H9 (cell line): ENCODE data around the gene TMEM245. TPM values are rescaled to one million over a fixed set of nuclear protein-coding genes. Genes with fewer than 3 reads are reported as not detected.

Source experiments
- DNase-seq: peaks from one replicate; pipeline ENCODE4 v3.0.0-alpha.2; 2017
- H2AFZ ChIP-seq: one replicate; pipeline ENCODE4 v1.6.1; 2013; ENCODE audit warnings: mild to moderate bottlenecking, low read length, control low read depth, moderate library complexity
- H2AK5ac ChIP-seq: 2 replicates; pipeline ENCODE4 v1.6.1; 2013; ENCODE audit warnings: low read length, control low read depth, mixed read lengths; ENCODE audit not compliant: insufficient read length
- H2BK120ac ChIP-seq: one replicate; pipeline ENCODE4 v1.6.1; 2013; ENCODE audit warnings: low read depth, mild to moderate bottlenecking, low read length, control low read depth, inconsistent platforms; ENCODE audit not compliant: poor library complexity, severe bottlenecking
- H2BK12ac ChIP-seq: 2 replicates; pipeline ENCODE4 v1.6.1; 2013; ENCODE audit warnings: low read length, control low read depth, mixed read lengths, low read depth; ENCODE audit not compliant: insufficient read length
- H2BK15ac ChIP-seq: 2 replicates; pipeline ENCODE4 v1.6.1; 2013; ENCODE audit warnings: low read depth, low read length, control low read depth
- H2BK20ac ChIP-seq: one replicate; pipeline ENCODE4 v1.6.1; 2013; ENCODE audit warnings: low read depth, mild to moderate bottlenecking, low read length, control low read depth, inconsistent platforms; ENCODE audit not compliant: poor library complexity, severe bottlenecking
- H2BK5ac ChIP-seq: 2 replicates; pipeline ENCODE4 v1.6.1; 2013; ENCODE audit warnings: low read length, control low read depth, mixed read lengths; ENCODE audit not compliant: insufficient read length
- H3K14ac ChIP-seq: 2 replicates; pipeline ENCODE4 v1.6.1; 2013; ENCODE audit warnings: low read length, control low read depth; ENCODE audit not compliant: insufficient read depth
- H3K18ac ChIP-seq: 2 replicates; pipeline ENCODE4 v1.6.1; 2013; ENCODE audit warnings: low read depth, mild to moderate bottlenecking, mixed read lengths, low read length, control low read depth; ENCODE audit not compliant: insufficient read length
- H3K23ac ChIP-seq: 2 replicates; pipeline ENCODE4 v1.6.1; 2013; ENCODE audit warnings: low read length, control low read depth, mixed read lengths, low read depth; ENCODE audit not compliant: insufficient read length
- H3K23me2 ChIP-seq: 2 replicates; pipeline ENCODE4 v1.6.1; 2013; ENCODE audit warnings: low read depth, mild to moderate bottlenecking, mixed read lengths, low read length, control low read depth; ENCODE audit not compliant: insufficient read length, poor library complexity, severe bottlenecking
- H3K27ac ChIP-seq: 2 replicates; pipeline ENCODE4 v1.5.1; 2013; ENCODE audit warnings: low read length, control low read depth, mixed read lengths, low read depth; ENCODE audit not compliant: insufficient read length
- H3K27me3 ChIP-seq: 2 replicates; pipeline ENCODE4 v1.6.1; 2013; ENCODE audit warnings: low read length, control low read depth, inconsistent platforms; ENCODE audit not compliant: insufficient read depth
- H3K4ac ChIP-seq: 2 replicates; pipeline ENCODE4 v1.6.1; 2013; ENCODE audit warnings: low read depth, mild to moderate bottlenecking, control low read depth, inconsistent platforms, low read length, moderate library complexity
- H3K4me1 ChIP-seq: 2 replicates; pipeline ENCODE4 v1.6.1; 2013; ENCODE audit warnings: low read length, control low read depth, inconsistent platforms; ENCODE audit not compliant: insufficient read depth
- H3K4me2 ChIP-seq: 2 replicates; pipeline ENCODE4 v1.6.1; 2013; ENCODE audit warnings: low read length, control low read depth, mixed read lengths; ENCODE audit not compliant: insufficient read length, insufficient read depth
- H3K56ac ChIP-seq: 2 replicates; pipeline ENCODE4 v1.6.1; 2013; ENCODE audit warnings: low read depth, mild to moderate bottlenecking, mixed read lengths, low read length, control low read depth; ENCODE audit not compliant: insufficient read length
- H3K79me1 ChIP-seq: 2 replicates; pipeline ENCODE4 v1.6.1; 2013; ENCODE audit warnings: low read depth, mild to moderate bottlenecking, moderate library complexity, low read length, control low read depth, inconsistent platforms; ENCODE audit not compliant: insufficient read depth, poor library complexity, severe bottlenecking
- H3K79me2 ChIP-seq: 2 replicates; pipeline ENCODE4 v1.6.1; 2013; ENCODE audit warnings: low read length, control low read depth, inconsistent platforms; ENCODE audit not compliant: insufficient read depth
- H3K9ac ChIP-seq: 2 replicates; pipeline ENCODE4 v1.6.1; 2013; ENCODE audit warnings: low read length, control low read depth, mixed read lengths; ENCODE audit not compliant: insufficient read length; ENCODE audit errors: extremely low read depth
- H3K9me3 ChIP-seq: one replicate; pipeline ENCODE4 v1.6.1; 2013; ENCODE audit warnings: low read depth, low read length, inconsistent platforms; ENCODE audit not compliant: control insufficient read depth
- H3T11ph ChIP-seq: one replicate; pipeline ENCODE4 v1.6.1; 2013; ENCODE audit warnings: mild to moderate bottlenecking, low read length, control low read depth, inconsistent platforms
- H4K20me1 ChIP-seq: one replicate; pipeline ENCODE4 v1.6.1; 2013; ENCODE audit not compliant: control insufficient read depth, insufficient read length, insufficient read depth
- H4K5ac ChIP-seq: 2 replicates; pipeline ENCODE4 v1.6.1; 2013; ENCODE audit warnings: low read depth, mild to moderate bottlenecking, mixed read lengths, low read length, control low read depth; ENCODE audit not compliant: insufficient read length
- H4K8ac ChIP-seq: replicated peaks from 2 replicates; pipeline ENCODE4 v1.6.1; 2013; ENCODE audit warnings: low read length, control low read depth, mixed read lengths, low read depth; ENCODE audit not compliant: insufficient read length
- H4K91ac ChIP-seq: 2 replicates; pipeline ENCODE4 v1.6.1; 2013; ENCODE audit warnings: low read depth, mild to moderate bottlenecking, moderate library complexity, mixed read lengths, low read length, control low read depth; ENCODE audit not compliant: insufficient read length
- H3K27ac Mint-ChIP-seq, 3 experiments: 2 replicates in 2 of 3; 3 replicates in 1 of 3; pipeline ENCODE4 v1.8.0; 2020 to 2021; ENCODE audit warnings: mixed read lengths in 3 of 3, mild to moderate bottlenecking in 1 of 3, moderate library complexity in 1 of 3
- H3K27me3 Mint-ChIP-seq: 2 replicates; pipeline ENCODE4 v1.8.0; 2021; ENCODE audit warnings: low read depth, mild to moderate bottlenecking, moderate library complexity, mixed read lengths
- H3K36me3 Mint-ChIP-seq, 3 experiments: 2 replicates in 2 of 3; 3 replicates in 1 of 3; pipeline ENCODE4 v1.8.0; 2020 to 2021; ENCODE audit warnings: low read depth in 3 of 3, mixed read lengths in 3 of 3; ENCODE audit not compliant: insufficient read depth in 1 of 3
- H3K4me1 Mint-ChIP-seq, 2 experiments: 2 replicates each; pipeline ENCODE4 v1.8.0; 2020; ENCODE audit warnings: mixed read lengths in 2 of 2
- H3K4me3 Mint-ChIP-seq, 2 experiments: 2 replicates in 1 of 2; 3 replicates in 1 of 2; pipeline ENCODE4 v1.8.0; 2020 to 2021; ENCODE audit warnings: mild to moderate bottlenecking in 2 of 2, mixed read lengths in 2 of 2, moderate library complexity in 1 of 2
- H3K9me3 Mint-ChIP-seq, 2 experiments: 2 replicates in 1 of 2; 3 replicates in 1 of 2; pipeline ENCODE4 v1.8.0; 2020; ENCODE audit warnings: mild to moderate bottlenecking in 2 of 2, mixed read lengths in 2 of 2, moderate library complexity in 1 of 2
- WGBS: extraction: QIAGEN DNeasy Blood & Tissue Kit; methylation state at CpG from one replicate; pipeline ENCODE4 v1.1.7; 2013; ENCODE audit warnings: missing lambda C conversion rate, low lambda C conversion rate, mixed read lengths; ENCODE audit not compliant: insufficient read length; ENCODE audit errors: extremely low coverage; 5-methylcytosine and 5-hydroxymethylcytosine counted together
- total RNA-seq: library from RNA; stranded (reverse); gene quantifications from 2 replicates; pipeline ENCODE4 v1.2.1, GENCODE V29; 2021
- TF ChIP-seq, protein P1 (sequence below): fragments of 200-600 bp; sonication (generic); conservative IDR thresholded peaks from 3 replicates; pipeline ENCODE4 v1.8.0; 2021; ENCODE audit warnings: antibody characterized with exemption, mild to moderate bottlenecking

Gene TMEM245
- total RNA-seq, 1 experiment from 2014 or later: 37.9 TPM

- no peak overlapping the region for H2BK20ac ChIP-seq
- H2AFZ ChIP-seq: no peak overlapping the region
- H3K9me3 ChIP-seq: no peaks in the 10 kb centered on the region
- Mint-ChIP-seq H3K27ac (no peak overlapping the region), H3K27me3 (peaks cover 55% of the 10 kb centered on the region), H3K36me3 (peaks cover 0 to 15% (median 2%) of the 10 kb centered on the region in 3 experiments; a peak in 5 of 7 replicates), H3K4me3 (peak overlapping the region; percentile 71 to 83), H3K9me3 (peaks cover 8 to 10% of the 10 kb centered on the region in 2 experiments; a peak in 4 of 5 replicates), H3K4me1 (peaks cover 9 to 18% of the 10 kb centered on the region in 2 experiments)
- H3K9ac ChIP-seq: no peak overlapping the region
- no peaks in the 10 kb centered on the region for H3K4me1 ChIP-seq
- H3K18ac ChIP-seq: no peak overlapping the region
- H3K23me2 ChIP-seq: no peaks in the 10 kb centered on the region
- H4K20me1 ChIP-seq: no peaks in the 10 kb centered on the region
- no peak overlapping the region for H2AK5ac ChIP-seq
- no CpG with 5 or more reads among the region's 5 CpGs for WGBS
- H3K79me2 ChIP-seq: no peaks in the 10 kb centered on the region
- H3K27ac ChIP-seq: no peak overlapping the region
- H3K79me1 ChIP-seq: no peaks in the 10 kb centered on the region
- no peaks in the 10 kb centered on the region; the same call in 1 of the 2 replicates for H3K27me3 ChIP-seq
- TF ChIP-seq, protein P1, sequence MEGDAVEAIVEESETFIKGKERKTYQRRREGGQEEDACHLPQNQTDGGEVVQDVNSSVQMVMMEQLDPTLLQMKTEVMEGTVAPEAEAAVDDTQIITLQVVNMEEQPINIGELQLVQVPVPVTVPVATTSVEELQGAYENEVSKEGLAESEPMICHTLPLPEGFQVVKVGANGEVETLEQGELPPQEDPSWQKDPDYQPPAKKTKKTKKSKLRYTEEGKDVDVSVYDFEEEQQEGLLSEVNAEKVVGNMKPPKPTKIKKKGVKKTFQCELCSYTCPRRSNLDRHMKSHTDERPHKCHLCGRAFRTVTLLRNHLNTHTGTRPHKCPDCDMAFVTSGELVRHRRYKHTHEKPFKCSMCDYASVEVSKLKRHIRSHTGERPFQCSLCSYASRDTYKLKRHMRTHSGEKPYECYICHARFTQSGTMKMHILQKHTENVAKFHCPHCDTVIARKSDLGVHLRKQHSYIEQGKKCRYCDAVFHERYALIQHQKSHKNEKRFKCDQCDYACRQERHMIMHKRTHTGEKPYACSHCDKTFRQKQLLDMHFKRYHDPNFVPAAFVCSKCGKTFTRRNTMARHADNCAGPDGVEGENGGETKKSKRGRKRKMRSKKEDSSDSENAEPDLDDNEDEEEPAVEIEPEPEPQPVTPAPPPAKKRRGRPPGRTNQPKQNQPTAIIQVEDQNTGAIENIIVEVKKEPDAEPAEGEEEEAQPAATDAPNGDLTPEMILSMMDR: no peak
- no peak overlapping the region for H4K91ac ChIP-seq
- no peak overlapping the region for H3T11ph ChIP-seq
- no peak overlapping the region for H3K4ac ChIP-seq
- no peak overlapping the region for H3K14ac ChIP-seq
- H4K8ac ChIP-seq: no peak overlapping the region
- no peak overlapping the region for H4K5ac ChIP-seq
- no peak overlapping the region for H3K56ac ChIP-seq
- no peak overlapping the region for H2BK120ac ChIP-seq
- peak overlapping the region; percentile 29 for H3K4me2 ChIP-seq
- DNase-seq: no peak
- no peak overlapping the region for H2BK12ac ChIP-seq
- H3K23ac ChIP-seq: no peak overlapping the region
- no peak overlapping the region for H2BK5ac ChIP-seq
- H2BK15ac ChIP-seq: no peak overlapping the region
Observed at GRCh38 chr9:109167716-109168115, 48.0 kb upstream of the TMEM245 start.
